ENCODE results near the gene B3GNT3. TPM values are rescaled to one million over a fixed set of nuclear protein-coding genes. Genes with fewer than 3 reads are reported as not detected.
"Not testable (repeated sequence)": the region's sequence is repeated elsewhere in the genome, so short reads cannot be mapped to it uniquely, and the experiment has no call there.

The B3GNT3 gene
- total and polyA plus RNA-seq, 2 experiments from 2014 or later, result not detected

DNA sequence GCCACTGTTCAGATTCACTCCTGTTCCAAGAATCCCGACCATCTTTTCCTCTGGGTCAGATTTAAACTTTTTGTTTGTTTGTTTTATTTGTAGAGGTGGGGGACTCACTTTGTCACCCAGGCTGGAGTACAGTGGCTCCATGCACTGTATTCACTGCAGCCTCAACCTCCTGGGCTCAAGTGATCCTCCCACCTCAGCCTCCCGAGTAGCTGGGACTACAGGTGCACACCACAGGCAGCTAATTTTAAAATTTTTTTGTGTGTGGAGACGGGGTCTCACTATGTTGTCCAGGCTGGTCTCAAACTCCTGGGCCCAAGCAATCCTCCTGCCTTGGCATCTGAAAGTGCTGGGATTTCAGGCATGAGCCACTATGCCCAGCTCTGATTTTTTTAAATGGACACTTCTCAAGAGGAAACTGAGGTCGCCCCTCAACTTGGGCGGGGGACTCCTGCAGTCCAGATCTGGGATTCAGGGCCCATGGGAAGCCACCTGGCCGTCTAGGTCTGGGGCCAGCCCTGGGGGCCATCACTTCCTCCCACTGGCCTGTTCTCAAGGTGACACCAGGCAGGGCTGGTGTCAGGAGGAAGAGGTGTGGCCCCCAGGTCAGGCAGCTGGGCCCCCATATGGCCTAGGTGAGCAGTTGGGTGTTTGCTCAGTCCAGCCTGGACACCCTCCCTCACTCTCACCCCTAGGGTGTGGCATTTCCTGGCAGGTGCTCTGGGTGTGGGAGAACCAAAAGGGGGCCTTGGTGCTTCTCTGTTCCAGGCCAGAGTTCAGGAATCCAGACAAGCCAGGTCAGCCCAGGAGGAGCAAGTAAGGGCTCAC lies 1.3 kb downstream of the B3GNT3 start:
- Histone ChIP-seq H3K36me3 (no peaks in the 10 kb centered on the region), H3K4me1 (ENCODE audit: low read depth) (no peaks in the 10 kb centered on the region), H3K27me3 (peaks cover 48% of the 10 kb centered on the region), H3K4me3 (no peak overlapping the region), H3K27ac (no peak overlapping the region), H3K9me3 (ENCODE audit: low read depth) (no peaks in the 10 kb centered on the region)
- no peak for TF ChIP-seq CTCF (IDR thresholded peaks at IDR 0.05; ENCODE audit: low read depth, low read length)
- no peak for DNase-seq (ENCODE audit: low read depth in 1 of 2, low spot score in 1 of 2)

- H3K36me3 ChIP-seq, result no peaks in the 10 kb centered on the region
- no peak overlapping the region for H3K4me3 ChIP-seq
- no peaks in the 10 kb centered on the region for H3K4me1 ChIP-seq (ENCODE audit: low read depth)
- peaks cover 48% of the 10 kb centered on the region for H3K27me3 ChIP-seq
- no peak overlapping the region for H3K27ac ChIP-seq
- no peaks in the 10 kb centered on the region for H3K9me3 ChIP-seq (ENCODE audit: low read depth)
- DNase-seq (ENCODE audit: low read depth in 1 of 2, low spot score in 1 of 2), result no peak
- TF ChIP-seq CTCF (IDR thresholded peaks at IDR 0.05; ENCODE audit: low read depth, low read length), result no peak
These were observed 2.0 kb downstream of the B3GNT3 start for GRCh38 chr19:17796838-17797423.

DNA sequence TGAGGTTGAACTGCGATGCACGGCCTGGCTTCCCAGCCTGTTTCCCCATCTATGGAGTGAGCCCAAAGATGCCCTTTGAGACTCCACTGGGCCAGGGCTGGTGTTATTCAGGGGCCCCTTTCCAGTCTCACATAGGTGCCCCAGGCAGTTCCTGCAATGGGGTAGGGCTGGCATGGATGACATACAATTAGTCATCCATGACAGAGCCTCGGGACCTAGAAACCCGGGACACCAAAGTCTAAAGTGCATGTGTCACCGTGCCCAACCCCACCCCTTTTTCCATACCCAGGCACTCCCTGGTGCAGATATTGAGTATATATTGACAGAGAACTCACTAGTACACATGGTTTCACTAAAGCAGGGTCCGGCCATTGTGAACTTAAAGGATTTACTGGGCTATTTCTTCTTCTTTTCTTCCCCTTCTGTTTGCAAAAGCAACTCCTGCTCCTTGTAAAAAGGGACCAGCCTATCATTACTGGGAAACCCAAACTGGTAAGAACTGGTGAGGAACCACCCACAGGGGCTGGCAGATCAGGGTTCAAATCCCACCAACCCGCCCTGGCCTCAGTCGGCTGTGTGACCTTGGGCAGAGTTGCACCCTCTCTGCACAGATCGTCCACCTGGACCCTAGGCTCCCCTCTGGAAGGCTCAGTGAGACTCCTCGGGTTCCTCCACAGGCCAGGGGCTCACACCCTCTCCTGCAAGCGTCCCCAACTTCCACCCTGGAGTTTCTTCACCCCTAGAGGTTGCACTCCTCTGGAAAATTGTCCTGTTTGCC lies 2.7 kb downstream of the B3GNT3 start:
- H3K27me3 ChIP-seq, result peaks cover 48% of the 10 kb centered on the region
- no peak overlapping the region for H3K4me3 ChIP-seq
- no peaks in the 10 kb centered on the region for H3K36me3 ChIP-seq
- TF ChIP-seq CTCF (IDR thresholded peaks at IDR 0.05; ENCODE audit: low read depth, low read length), result no peak
- H3K9me3 ChIP-seq (ENCODE audit: low read depth), result no peaks in the 10 kb centered on the region
- H3K4me1 ChIP-seq (ENCODE audit: low read depth), result no peaks in the 10 kb centered on the region
- DNase-seq (ENCODE audit: low read depth in 1 of 2, low spot score in 1 of 2), result no peak
- H3K27ac ChIP-seq, result no peak overlapping the region

DNA sequence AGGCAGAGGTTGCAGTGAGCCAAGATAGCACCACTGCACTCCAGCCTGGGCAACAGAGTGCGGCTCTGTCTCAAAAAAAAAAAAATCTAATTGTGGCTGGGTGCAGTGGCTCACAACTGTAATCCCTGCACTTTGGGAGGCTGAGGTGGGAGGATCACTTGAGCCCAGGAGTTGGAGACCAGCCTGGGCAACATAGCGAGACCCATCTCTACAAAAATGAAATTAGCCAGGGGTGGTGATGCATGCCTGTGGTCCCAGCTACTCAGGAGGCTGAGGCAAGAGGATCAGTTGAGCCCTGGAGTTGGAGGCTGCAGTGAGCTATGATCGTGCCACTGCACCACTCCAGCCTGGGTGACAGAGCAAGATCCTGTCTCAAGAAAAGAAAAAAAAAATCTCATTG lies 3.7 kb downstream of the B3GNT3 start:
- not testable (repeated sequence) for H3K4me3 ChIP-seq; H3K27ac ChIP-seq; H3K4me1 ChIP-seq (ENCODE audit: low read depth); H3K36me3 ChIP-seq; H3K9me3 ChIP-seq (ENCODE audit: low read depth); DNase-seq (ENCODE audit: low read depth in 1 of 2, low spot score in 1 of 2)
- H3K27me3 ChIP-seq, result peaks cover 44% of the 10 kb centered on the region

DNA sequence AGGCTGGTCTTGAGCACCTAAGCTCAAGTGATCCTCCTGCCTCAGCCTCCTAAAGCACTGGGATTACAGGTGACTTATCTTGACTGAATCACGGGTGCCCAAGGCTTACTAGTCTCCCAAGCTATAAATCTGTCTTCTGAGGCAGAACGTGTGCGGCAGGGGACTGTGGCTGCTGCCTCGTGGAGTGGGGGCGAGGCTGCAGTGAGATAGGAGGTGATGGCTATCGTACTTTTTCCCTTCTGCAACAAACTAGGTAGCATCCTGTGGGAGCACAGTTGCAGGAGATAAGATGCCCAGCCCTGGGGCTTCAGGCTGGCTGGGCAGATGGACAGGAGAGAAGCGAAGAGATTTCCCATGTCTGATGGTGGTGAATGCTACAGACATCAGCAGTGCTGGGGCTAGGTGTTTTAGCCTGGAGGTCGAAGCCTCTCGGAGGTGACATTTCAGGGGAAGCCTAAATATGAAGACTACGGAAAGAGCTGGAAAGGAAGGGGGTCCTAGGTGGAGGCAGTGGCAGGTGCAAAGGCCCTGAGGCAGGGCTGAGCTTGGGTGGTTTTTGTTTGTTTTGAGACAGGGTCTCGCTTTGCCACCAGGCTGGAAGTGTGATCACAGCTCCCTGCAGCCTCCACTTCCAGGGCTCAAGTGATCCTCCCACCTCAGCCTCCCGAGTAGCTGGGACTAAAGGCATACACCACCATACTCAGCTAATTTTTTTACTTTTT lies 7.4 kb downstream of the B3GNT3 start:
- no peaks in the 10 kb centered on the region for H3K36me3 ChIP-seq
- H3K27ac ChIP-seq, result no peak overlapping the region
- no peaks in the 10 kb centered on the region for H3K9me3 ChIP-seq (ENCODE audit: low read depth)
- no peak for DNase-seq (ENCODE audit: low read depth in 1 of 2, low spot score in 1 of 2)
- H3K4me1 ChIP-seq (ENCODE audit: low read depth), result no peaks in the 10 kb centered on the region
- TF ChIP-seq CTCF (IDR thresholded peaks at IDR 0.05; ENCODE audit: low read depth, low read length), result no peak
- H3K4me3 ChIP-seq, result no peak overlapping the region
- H3K27me3 ChIP-seq, result peaks cover 10% of the 10 kb centered on the region
